Fibroblast of skin of abdomen (primary cell): ENCODE results near the gene CACNA1E.
"Not testable (repeated sequence)": the region's sequence is repeated elsewhere in the genome, so short reads cannot be mapped to it uniquely, and the experiment has no call there.

ENCODE experiments used
- DNase-seq: peaks from one replicate; pipeline ENCODE4 v3.0.0-alpha.2; 2013

CACNA1E gene

GRCh38 chr1:181518152-181518551 lies 34.8 kb downstream of the CACNA1E start:
- DNase-seq = no peak

- DNase-seq = no peak
These were observed 39.5 kb downstream of the CACNA1E start for GRCh38 chr1:181522864-181523263.

DNA sequence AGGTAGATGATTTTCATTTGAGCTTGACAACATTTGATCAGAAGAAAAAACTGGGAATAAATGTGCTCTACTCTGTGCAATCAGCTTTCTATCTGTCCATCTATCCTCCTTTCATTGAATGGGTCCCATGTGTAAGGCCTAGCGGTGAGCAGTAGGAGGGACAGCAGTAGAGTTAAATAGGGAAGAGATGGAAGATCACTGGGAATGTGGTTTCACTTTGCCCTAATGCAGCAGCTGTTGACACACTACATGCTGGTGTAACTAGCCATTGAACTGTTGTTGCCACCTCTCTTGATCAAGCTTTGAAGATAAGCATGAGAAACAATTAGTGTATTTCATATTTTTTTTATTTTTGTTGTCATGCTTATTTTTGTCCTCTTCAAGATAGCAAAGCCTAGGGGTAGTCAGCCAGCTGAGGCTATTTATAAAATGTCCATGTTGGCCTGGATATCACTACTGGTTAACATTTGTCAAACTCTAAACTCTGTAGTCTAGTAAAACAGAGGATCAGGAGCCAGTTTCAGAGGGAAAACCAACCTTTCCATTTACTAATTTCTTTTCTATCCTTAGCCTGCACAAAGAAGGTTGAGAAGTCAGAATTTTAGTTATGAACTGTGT lies 41.9 kb downstream of the CACNA1E start:
- DNase-seq = no peak

DNA sequence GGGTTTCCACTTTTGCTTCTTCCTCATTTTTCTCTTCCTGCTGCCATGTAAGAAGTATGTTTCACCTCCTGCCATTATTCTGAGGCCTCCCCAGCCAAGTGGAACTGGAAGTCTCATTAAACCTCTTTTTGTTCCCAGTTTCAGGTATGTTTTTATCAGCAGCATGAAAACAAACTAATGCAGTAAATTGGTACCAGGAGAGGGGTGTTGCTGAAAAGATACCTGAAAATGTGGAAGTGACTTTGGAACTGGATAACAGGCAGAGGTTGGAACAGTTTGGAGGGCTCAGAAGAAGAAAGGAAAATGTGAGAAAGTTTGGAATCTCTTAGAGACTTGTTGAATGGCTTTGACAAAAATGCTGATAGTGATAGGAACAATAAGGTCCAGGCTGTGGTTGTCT lies 44.9 kb downstream of the CACNA1E start:
- DNase-seq = not testable (repeated sequence)

GRCh38 chr1:181531441-181531840 lies 48.1 kb downstream of the CACNA1E start:
- no peak for DNase-seq

- no peak for DNase-seq
These were observed 48.8 kb downstream of the CACNA1E start for GRCh38 chr1:181531951-181532600.

DNA sequence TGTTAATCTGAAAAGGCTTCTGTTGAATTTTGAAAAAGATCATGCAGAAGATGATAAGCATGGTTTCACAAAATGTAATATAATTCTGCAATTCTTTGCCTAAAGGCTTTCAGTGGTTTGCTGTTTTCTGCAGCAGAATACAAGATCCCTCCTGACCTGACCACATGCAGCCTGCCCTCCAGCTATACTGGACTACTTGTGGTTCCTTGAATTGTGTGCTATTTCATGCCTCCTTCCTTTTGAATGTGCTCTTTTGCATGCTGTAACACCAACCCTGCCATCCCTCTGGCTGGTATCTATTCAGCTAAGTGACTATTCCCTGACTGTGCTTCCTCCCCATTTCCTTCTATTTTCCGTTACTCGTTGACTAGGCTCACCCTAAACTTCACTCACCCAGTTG lies 55.5 kb downstream of the CACNA1E start:
- no peak for DNase-seq

DNA sequence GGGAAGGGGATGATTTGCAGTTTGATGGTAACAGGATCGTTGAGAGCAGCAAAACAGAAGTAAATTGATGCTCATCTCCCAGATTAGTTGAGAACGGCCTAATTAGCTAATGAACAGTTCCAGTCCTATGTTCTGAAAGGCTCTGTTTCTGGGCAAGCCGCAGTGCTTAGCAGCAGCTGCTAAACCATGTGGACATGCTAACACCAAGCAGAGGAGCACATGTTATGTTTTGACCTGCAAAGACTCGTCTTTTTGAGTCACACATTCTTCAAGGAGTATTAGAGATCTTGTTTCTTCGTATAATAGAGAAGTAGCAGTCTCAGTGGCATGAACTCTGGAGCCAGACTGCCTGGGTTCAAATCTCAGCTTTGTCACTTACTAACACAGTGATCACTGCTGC lies 58.1 kb downstream of the CACNA1E start:
- DNase-seq = no peak

DNA sequence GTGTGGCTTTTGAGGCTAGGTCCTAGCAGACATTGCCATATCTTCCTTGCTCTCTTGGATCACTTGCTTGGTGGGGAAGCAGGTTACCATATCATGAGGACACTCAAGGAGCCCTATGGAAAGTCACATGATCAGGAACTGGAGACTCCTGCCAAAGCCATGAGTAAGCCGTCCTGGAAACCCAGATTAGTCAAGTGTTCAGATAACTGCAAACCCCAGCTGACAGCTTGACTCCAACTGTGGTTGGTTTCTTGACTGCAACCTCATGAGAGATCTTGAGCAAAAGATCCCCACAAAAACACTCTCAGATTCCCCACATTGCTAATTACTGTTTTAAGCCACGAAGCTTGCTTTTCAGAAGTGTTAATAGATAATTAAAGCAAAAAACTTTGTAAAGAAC lies 58.6 kb downstream of the CACNA1E start:
- peak; percentile 3 for DNase-seq

- DNase-seq = not testable (repeated sequence)
These were observed 59.1 kb downstream of the CACNA1E start for GRCh38 chr1:181542406-181542805.

DNA sequence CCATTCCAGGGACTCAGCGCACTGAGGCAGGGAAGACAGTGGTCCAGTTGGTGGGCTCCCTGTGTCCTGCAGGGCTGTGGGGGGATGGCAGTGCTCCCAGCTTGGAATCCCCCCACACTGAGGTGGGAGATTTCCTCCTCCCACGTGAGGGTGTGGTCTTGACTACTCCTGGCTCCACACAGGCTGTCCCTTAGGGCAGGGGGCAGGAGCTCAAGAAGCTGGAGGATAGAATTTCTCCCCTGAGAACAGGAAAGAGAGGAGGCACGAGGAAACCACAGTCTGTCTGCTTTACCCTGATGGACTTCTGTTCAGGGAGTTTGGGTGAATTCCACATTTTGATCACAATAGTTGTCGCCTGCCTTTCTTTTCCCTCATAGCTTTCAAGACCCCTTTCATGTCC lies 62.1 kb downstream of the CACNA1E start:
- DNase-seq = no peak

DNA sequence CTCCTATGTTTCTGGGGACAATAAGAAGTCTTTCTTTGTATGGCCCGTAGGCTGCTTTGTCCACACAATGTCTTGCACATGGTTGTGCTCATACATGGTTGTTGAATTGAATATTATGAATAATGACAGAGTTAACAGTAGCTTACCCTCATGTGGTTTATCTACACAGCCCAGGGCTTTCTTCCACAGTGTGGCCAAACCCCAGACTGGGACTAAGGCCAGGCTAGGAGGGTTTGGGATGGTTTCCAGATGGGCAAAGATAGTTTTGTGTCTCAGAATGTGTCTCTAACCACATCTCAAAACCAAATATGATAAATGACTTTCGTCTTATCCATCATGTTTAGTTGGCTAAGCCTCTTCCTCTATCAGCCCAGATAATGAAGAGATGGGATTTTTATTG lies 65.2 kb downstream of the CACNA1E start:
- DNase-seq = peak; percentile 16

DNA sequence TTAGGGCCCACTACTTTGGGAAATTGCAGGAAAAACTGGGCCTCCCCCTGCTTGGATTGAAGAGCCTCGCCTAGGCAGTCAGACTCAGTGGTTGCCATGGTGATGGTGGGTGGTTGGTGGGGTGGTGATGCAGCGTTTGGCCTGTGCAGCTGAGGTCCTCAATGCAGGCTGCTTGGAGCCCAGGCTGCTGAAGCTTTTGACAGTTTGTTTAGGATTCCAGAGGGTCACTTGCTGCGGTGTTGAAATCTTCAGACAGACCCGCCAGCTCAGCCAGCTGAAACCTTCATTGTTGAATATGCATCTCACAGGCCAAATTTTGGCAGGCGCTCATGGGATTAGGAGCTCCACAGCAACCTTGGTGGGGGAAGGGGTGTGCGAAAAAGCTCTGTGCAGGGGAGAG lies 67.9 kb downstream of the CACNA1E start:
- DNase-seq = peak; percentile 5

GRCh38 chr1:181551754-181552153 lies 68.4 kb downstream of the CACNA1E start:
- DNase-seq = no peak

- no peak for DNase-seq
These were observed 71.1 kb downstream of the CACNA1E start for GRCh38 chr1:181554465-181554864.

GRCh38 chr1:181556631-181557030 lies 73.3 kb downstream of the CACNA1E start:
- no peak for DNase-seq

DNA sequence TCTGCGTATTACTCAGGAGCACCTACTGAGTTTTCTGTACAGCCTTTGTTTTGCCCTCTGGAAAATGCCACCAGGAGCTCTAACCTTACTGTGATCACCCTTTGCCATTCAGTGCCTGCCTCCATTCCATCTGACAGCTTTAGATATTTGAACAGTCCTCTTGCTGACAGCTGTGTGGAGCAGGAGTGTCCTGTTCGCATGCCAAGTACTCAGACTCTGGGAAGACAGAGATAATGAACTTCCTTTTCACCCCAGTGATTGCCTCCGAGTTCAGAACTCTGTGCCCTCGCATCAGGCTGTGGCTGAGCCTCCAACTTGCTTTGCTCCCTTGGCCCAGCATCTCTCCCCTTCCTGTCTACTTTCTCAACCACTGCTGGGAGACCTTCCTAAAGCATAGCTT lies 74.0 kb downstream of the CACNA1E start:
- no peak for DNase-seq

GRCh38 chr1:181558416-181558815 lies 75.1 kb downstream of the CACNA1E start:
- DNase-seq = no peak

GRCh38 chr1:181559142-181559541 lies 75.8 kb downstream of the CACNA1E start:
- no peak for DNase-seq

DNA sequence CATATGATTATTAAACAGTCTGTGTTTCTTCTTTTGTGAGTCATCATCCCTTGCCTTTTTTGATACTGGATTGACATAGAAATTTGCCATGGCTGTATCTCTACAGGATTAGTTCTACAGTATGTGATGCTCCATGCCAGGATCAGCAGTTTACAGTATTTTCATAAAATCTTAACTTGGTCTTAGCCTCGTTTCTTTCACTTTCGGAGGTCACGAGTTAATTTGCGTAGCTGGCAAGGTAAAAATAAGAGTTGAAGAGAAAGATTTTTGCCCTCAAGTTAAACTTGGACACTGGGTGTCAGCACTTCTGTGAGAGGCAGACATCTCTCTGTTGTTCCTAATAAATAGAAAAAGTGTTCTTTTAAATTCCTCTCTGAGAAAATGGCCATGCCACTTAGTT lies 79.1 kb downstream of the CACNA1E start:
- no peak for DNase-seq

DNA sequence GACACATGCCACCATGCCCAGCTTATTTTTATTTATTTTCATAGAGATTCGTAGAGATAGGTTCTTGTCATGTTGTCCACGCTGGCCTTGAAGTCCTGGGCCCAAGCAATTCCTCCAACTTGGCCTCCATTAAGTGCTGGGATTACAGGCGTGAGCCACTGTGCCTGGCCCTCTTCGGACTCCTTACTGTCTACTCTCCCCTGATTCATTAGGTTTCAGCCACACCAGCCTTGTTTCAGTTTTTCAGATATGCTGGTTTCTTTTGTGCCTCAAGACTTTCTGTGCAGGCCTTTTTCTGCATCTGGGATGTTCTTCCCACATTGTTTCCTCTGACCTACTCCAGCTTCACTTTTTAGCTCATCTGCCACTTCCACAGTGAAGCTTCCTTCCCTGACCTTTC lies 85.4 kb downstream of the CACNA1E start:
- no peak for DNase-seq

- DNase-seq = no peak
These were observed 94.2 kb downstream of the CACNA1E start for GRCh38 chr1:181577475-181577874.

GRCh38 chr1:181583598-181583997 lies 100.3 kb downstream of the CACNA1E start:
- no peak for DNase-seq

GRCh38 chr1:181587870-181588438 lies 104.6 kb downstream of the CACNA1E start:
- DNase-seq = no peak
